Natural killer cell (primary cell): ENCODE measurements around the gene ATP5F1B. TPM values are rescaled to one million over a fixed set of nuclear protein-coding genes. Genes with fewer than 3 reads are reported as not detected.

ENCODE experiments used
- ATAC-seq, 3 donors: fragments of 150-1000 bp in 2 of 3; fragments of 200-7000 bp in 1 of 3; cut with Tn5 transposase; 1 replicate in 1 of 3; 2 replicates in 2 of 3; pipeline ENCODE4 v1.10.0; 2021; ENCODE audit warnings: mild to moderate bottlenecking in 2 of 3, moderate library complexity in 2 of 3
- DNase-seq, 2 donors: peaks; one replicate each; pipeline versions ENCODE4 v3.0.0 to v3.0.0-alpha.2; 2013 to 2021; ENCODE audit warnings: mixed read lengths in 1 of 2
- H3K27ac ChIP-seq: one replicate; pipeline ENCODE4 v1.5.1; 2013; ENCODE audit warnings: mild to moderate bottlenecking, low read length
- H3K27me3 ChIP-seq: one replicate; pipeline ENCODE4 v1.6.1; 2013; ENCODE audit warnings: low read length; ENCODE audit not compliant: control insufficient read depth, insufficient read depth
- H3K36me3 ChIP-seq: one replicate; pipeline ENCODE4 v1.6.1; 2013; ENCODE audit warnings: low read length; ENCODE audit not compliant: control insufficient read depth, insufficient read depth
- H3K4me1 ChIP-seq: one replicate; pipeline ENCODE4 v1.6.1; 2013; ENCODE audit warnings: low read length; ENCODE audit not compliant: control insufficient read depth, insufficient read depth
- H3K4me3 ChIP-seq: one replicate; pipeline ENCODE4 v1.5.1; 2013; ENCODE audit warnings: low read length
- H3K9me3 ChIP-seq: one replicate; pipeline ENCODE4 v1.6.1; 2013; ENCODE audit warnings: low read length; ENCODE audit not compliant: control insufficient read depth, insufficient read depth
- H3K27ac Mint-ChIP-seq, 2 donors: one replicate each; pipeline ENCODE4 v1.8.0; 2022; ENCODE audit warnings: mild to moderate bottlenecking in 2 of 2, mixed read lengths in 2 of 2, moderate library complexity in 1 of 2
- H3K27me3 Mint-ChIP-seq, 2 donors: one replicate each; pipeline ENCODE4 v1.8.0; 2022; ENCODE audit warnings: low read depth in 2 of 2, mixed read lengths in 2 of 2
- H3K36me3 Mint-ChIP-seq: one replicate; pipeline ENCODE4 v1.8.0; 2022; ENCODE audit warnings: mixed read lengths
- H3K4me1 Mint-ChIP-seq, 2 donors: one replicate each; pipeline ENCODE4 v1.8.0; 2022; ENCODE audit warnings: mixed read lengths in 2 of 2
- H3K4me3 Mint-ChIP-seq: one replicate; pipeline ENCODE4 v1.8.0; 2022; ENCODE audit warnings: mild to moderate bottlenecking, moderate library complexity, mixed read lengths
- H3K9me3 Mint-ChIP-seq, 2 donors: one replicate each; pipeline ENCODE4 v1.8.0; 2022; ENCODE audit warnings: mixed read lengths in 2 of 2
- WGBS: methylation state at CpG from one replicate; pipeline ENCODE4 v1.1.7; 2013; ENCODE audit warnings: missing lambda C conversion rate; ENCODE audit not compliant: insufficient coverage; 5-methylcytosine and 5-hydroxymethylcytosine counted together
- intact Hi-C: fragments of 100-400 bp; cut with micrococcal nuclease; formaldehyde crosslinking; loops from one replicate; pipeline ENCODE4 v1.14.2; 2022
- total RNA-seq, 4 donors: library from RNA; stranded (reverse); fragments of 120-200 nt in 1 of 4; gene quantifications; one replicate each; pipeline versions ENCODE4 v1.2.3 to v1.2.4, GENCODE V29; 2013 to 2022
- TF ChIP-seq, protein P1 (sequence below): fragments of 200-600 bp; IDR thresholded peaks from one replicate; pipeline ENCODE4 v1.8.0; 2022; ENCODE audit warnings: antibody characterized with exemption

Gene ATP5F1B
- total RNA-seq, 3 donors from 2014 or later (not counting 1 experiment from before 2014, with no cell fraction given) = 335 to 378 (median 342) TPM

DNA sequence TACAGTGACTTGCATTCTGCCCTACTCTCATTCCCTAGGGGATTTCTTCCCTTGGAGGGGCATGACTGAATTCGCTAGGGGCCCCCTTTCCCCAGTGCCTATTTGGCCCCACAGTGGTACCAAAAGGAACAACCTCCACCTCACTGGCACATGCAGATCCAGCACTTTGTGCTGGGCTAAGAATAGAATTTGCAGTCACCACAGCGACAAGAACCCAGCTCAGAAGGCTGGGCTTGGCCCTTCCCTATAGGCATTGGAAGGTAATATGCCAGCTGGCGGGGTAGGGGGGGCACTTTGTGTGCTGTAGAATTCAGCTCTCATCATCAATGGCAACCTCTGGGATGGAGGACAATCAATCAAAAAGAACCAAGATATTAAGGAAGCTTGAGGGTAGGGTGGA, 29.5 kb downstream of the ATP5F1B start:
- DNase-seq = no peak
- Histone ChIP-seq H3K4me3 (no peak overlapping the region), H3K9me3 (no peaks in the 10 kb centered on the region), H3K4me1 (no peaks in the 10 kb centered on the region), H3K27me3 (no peaks in the 10 kb centered on the region), H3K36me3 (peaks cover 83% of the 10 kb centered on the region), H3K27ac (no peak overlapping the region)
- no peak overlapping the region for H3K4me3 Mint-ChIP-seq
- H3K27me3 Mint-ChIP-seq = no peaks in the 10 kb centered on the region
- H3K36me3 Mint-ChIP-seq = peaks cover 39% of the 10 kb centered on the region
- ATAC-seq = no peak
- peaks cover 24 to 40% of the 10 kb centered on the region in 2 donors for H3K4me1 Mint-ChIP-seq
- 97% methylated on average over 3 of the region's 3 CpGs for WGBS
- TF ChIP-seq, protein P1, sequence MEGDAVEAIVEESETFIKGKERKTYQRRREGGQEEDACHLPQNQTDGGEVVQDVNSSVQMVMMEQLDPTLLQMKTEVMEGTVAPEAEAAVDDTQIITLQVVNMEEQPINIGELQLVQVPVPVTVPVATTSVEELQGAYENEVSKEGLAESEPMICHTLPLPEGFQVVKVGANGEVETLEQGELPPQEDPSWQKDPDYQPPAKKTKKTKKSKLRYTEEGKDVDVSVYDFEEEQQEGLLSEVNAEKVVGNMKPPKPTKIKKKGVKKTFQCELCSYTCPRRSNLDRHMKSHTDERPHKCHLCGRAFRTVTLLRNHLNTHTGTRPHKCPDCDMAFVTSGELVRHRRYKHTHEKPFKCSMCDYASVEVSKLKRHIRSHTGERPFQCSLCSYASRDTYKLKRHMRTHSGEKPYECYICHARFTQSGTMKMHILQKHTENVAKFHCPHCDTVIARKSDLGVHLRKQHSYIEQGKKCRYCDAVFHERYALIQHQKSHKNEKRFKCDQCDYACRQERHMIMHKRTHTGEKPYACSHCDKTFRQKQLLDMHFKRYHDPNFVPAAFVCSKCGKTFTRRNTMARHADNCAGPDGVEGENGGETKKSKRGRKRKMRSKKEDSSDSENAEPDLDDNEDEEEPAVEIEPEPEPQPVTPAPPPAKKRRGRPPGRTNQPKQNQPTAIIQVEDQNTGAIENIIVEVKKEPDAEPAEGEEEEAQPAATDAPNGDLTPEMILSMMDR = no peak
- H3K27ac Mint-ChIP-seq = no peak overlapping the region
- intact Hi-C loops = no loop called here
- H3K9me3 Mint-ChIP-seq = no peaks in the 10 kb centered on the region

DNA sequence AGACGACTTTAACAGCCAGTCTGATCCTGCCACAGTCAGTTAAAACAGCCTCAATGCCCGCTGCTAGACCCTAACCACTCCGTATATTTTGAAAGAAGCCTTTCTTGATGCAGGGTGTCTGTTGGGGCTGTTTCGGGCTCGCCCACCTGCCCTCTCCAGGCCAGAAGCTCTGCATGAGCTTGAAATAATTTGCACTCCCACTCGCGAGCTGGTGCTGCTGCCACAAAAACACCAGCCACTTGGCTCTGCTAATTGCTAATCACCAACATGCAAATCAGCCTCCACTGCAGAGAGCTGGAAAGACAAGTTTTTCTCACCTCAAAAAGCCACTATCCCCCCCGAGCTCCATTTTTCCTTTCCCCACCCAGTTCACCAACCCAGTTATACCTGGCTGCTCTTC, 31.2 kb downstream of the ATP5F1B start:
- Histone ChIP-seq H3K27me3 (no peaks in the 10 kb centered on the region), H3K4me3 (no peak overlapping the region), H3K9me3 (no peaks in the 10 kb centered on the region), H3K4me1 (no peaks in the 10 kb centered on the region), H3K27ac (no peak overlapping the region), H3K36me3 (peaks cover 85% of the 10 kb centered on the region)
- WGBS = 92% methylated on average over 8 of the region's 8 CpGs
- ATAC-seq (no peak), DNase-seq (no peak)
- Mint-ChIP-seq H3K4me3 (no peak overlapping the region), H3K4me1 (peaks cover 18 to 43% of the 10 kb centered on the region in 2 donors), H3K27ac (no peak overlapping the region), H3K36me3 (peaks cover 49% of the 10 kb centered on the region), H3K27me3 (no peaks in the 10 kb centered on the region), H3K9me3 (no peaks in the 10 kb centered on the region)
- TF ChIP-seq, protein P1 = no peak
- intact Hi-C loops = no loop called here

DNA sequence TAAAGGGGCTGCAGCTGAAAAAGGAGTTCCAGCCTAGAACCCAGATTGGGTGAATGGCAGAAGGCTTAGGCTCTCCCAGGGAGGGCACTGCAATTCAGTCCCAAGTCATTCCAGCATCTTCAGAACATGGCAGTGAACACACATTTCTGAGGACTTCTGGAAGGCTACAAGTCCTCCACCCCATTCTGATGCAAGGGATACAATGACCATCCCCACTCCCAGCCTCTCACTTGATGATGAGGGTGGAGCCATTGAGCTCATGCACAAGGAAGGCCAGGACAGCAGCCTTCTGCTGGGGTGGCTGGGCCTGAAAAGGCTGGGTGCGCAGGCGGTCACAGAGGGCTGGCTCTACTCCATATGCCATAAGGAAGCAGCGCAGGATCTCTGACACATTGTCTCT, 41.4 kb downstream of the ATP5F1B start:
- peak overlapping the region in 1 of 2 donors; percentile 19 for H3K27ac Mint-ChIP-seq
- no peak for ATAC-seq
- no peak for DNase-seq
- 100% methylated on average over 3 of the region's 3 CpGs for WGBS
- no peak overlapping the region for H3K4me3 Mint-ChIP-seq
- peaks cover 16% of the 10 kb centered on the region for H3K36me3 Mint-ChIP-seq
- no peaks in the 10 kb centered on the region for H3K27me3 ChIP-seq
- H3K27ac ChIP-seq = no peak overlapping the region
- peaks cover 0 to 5% of the 10 kb centered on the region in 2 donors for H3K4me1 Mint-ChIP-seq
- no peaks in the 10 kb centered on the region for H3K9me3 Mint-ChIP-seq
- H3K4me3 ChIP-seq = no peak overlapping the region
- intact Hi-C loops = loop anchor here (5.0 kb wide), 1 partner anchor 33 kb away; no protein-coding TSS in a partner anchor
- H3K4me1 ChIP-seq = no peaks in the 10 kb centered on the region
- TF ChIP-seq, protein P1 = no peak
- H3K9me3 ChIP-seq = no peaks in the 10 kb centered on the region
- peaks cover 86% of the 10 kb centered on the region for H3K36me3 ChIP-seq
- H3K27me3 Mint-ChIP-seq = no peaks in the 10 kb centered on the region

DNA sequence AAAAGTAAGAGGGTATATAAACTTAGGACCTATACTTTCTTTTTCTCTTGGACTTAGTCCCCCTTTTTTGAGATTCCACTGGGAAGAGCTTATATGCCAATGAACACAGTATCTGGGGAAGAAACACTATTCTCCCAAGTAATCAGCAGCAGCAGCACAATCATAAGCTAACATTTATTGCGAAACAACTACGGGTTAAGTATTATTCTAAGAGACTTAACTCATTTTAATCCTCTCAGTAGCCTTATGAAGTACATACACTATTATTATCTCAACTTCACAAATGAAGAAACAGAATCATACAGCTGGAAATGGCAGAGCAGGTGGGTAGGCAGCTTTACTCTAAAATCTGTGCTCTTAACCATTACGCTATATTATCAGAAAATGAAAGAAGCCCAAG, 43.5 kb downstream of the ATP5F1B start:
- H3K27me3 ChIP-seq = no peaks in the 10 kb centered on the region
- TF ChIP-seq, protein P1 = no peak

More for the DNA sequence above, 43.5 kb downstream of the ATP5F1B start:
- Histone ChIP-seq H3K9me3 (no peaks in the 10 kb centered on the region), H3K4me3 (no peak overlapping the region), H3K36me3 (peaks cover 95% of the 10 kb centered on the region), H3K4me1 (no peaks in the 10 kb centered on the region), H3K27ac (no peak overlapping the region)
- WGBS = 95% methylated on average over 2 of the region's 3 CpGs
- Mint-ChIP-seq H3K27me3 (no peaks in the 10 kb centered on the region), H3K27ac (no peak overlapping the region), H3K4me1 (peaks cover 0 to 10% of the 10 kb centered on the region in 2 donors), H3K4me3 (no peak overlapping the region), H3K9me3 (no peaks in the 10 kb centered on the region), H3K36me3 (peaks cover 27% of the 10 kb centered on the region)
- intact Hi-C loops = loop anchor here (5.0 kb wide), 1 partner anchor 35 kb away; no protein-coding TSS in a partner anchor
- DNase-seq = no peak
- ATAC-seq = no peak
